Nephron (organoid): Measurements from ENCODE around the gene PEX11G.
"Not testable (repeated sequence)": the region's sequence is repeated elsewhere in the genome, so short reads cannot be mapped to it uniquely, and the experiment has no call there.

ENCODE experiments used
- H3K27ac Mint-ChIP-seq, 3 experiments: 2 replicates each; pipeline ENCODE4 v1.8.0; 2020; ENCODE audit warnings: mixed read lengths in 3 of 3, mild to moderate bottlenecking in 2 of 3, moderate library complexity in 1 of 3
- H3K27me3 Mint-ChIP-seq: 2 replicates; pipeline ENCODE4 v1.8.0; 2021; ENCODE audit warnings: low read depth, mild to moderate bottlenecking, moderate library complexity, mixed read lengths
- H3K36me3 Mint-ChIP-seq: 2 replicates; pipeline ENCODE4 v1.8.0; 2020; ENCODE audit warnings: low read depth, mixed read lengths
- H3K4me1 Mint-ChIP-seq: 2 replicates; pipeline ENCODE4 v1.8.0; 2020; ENCODE audit warnings: mixed read lengths
- H3K4me3 Mint-ChIP-seq, 3 experiments: 2 replicates each; pipeline ENCODE4 v1.8.0; 2020; ENCODE audit warnings: mild to moderate bottlenecking in 3 of 3, mixed read lengths in 3 of 3, moderate library complexity in 2 of 3
- H3K9me3 Mint-ChIP-seq: 2 replicates; pipeline ENCODE4 v1.8.0; 2020; ENCODE audit warnings: mixed read lengths
- TF ChIP-seq, protein P1 (sequence below), 3 experiments: fragments of 200-600 bp; sonication (generic); IDR thresholded peaks; one replicate each; pipeline ENCODE4 v1.5.0; 2021; ENCODE audit warnings: antibody characterized with exemption in 3 of 3; ENCODE audit not compliant: unreplicated experiment in 3 of 3

The PEX11G gene

DNA sequence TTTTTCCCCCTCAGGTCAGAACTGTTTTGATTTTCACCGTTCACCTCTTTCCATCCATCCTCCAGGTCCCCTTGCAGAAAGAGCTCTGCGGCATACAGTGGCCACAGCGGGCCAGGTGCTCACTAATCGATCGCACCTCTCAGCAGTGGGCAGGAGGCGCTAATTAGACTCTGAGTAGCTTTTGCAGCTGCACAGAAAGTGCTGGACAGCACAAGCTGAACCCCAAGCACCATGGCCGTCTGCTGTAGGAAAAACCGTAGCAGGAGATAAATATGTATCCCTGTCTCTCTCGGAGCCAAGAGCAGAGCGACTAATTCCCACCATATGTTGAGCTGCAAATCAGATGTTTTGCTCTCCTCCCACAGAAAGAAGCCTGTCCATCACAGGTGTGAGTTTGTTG lies 54.4 kb downstream of the PEX11G start:
- Mint-ChIP-seq H3K9me3 (no peaks in the 10 kb centered on the region), H3K27ac (peak overlapping the region in 1 of 3 experiments; percentile 30), H3K36me3 (peaks cover 5% of the 10 kb centered on the region), H3K4me3 (no peak overlapping the region), H3K27me3 (no peaks in the 10 kb centered on the region), H3K4me1 (no peaks in the 10 kb centered on the region)
- TF ChIP-seq, protein P1, sequence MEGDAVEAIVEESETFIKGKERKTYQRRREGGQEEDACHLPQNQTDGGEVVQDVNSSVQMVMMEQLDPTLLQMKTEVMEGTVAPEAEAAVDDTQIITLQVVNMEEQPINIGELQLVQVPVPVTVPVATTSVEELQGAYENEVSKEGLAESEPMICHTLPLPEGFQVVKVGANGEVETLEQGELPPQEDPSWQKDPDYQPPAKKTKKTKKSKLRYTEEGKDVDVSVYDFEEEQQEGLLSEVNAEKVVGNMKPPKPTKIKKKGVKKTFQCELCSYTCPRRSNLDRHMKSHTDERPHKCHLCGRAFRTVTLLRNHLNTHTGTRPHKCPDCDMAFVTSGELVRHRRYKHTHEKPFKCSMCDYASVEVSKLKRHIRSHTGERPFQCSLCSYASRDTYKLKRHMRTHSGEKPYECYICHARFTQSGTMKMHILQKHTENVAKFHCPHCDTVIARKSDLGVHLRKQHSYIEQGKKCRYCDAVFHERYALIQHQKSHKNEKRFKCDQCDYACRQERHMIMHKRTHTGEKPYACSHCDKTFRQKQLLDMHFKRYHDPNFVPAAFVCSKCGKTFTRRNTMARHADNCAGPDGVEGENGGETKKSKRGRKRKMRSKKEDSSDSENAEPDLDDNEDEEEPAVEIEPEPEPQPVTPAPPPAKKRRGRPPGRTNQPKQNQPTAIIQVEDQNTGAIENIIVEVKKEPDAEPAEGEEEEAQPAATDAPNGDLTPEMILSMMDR (IDR thresholded peaks at IDR 0.05; ENCODE audit: unreplicated experiment in 3 of 3), result no peak

DNA sequence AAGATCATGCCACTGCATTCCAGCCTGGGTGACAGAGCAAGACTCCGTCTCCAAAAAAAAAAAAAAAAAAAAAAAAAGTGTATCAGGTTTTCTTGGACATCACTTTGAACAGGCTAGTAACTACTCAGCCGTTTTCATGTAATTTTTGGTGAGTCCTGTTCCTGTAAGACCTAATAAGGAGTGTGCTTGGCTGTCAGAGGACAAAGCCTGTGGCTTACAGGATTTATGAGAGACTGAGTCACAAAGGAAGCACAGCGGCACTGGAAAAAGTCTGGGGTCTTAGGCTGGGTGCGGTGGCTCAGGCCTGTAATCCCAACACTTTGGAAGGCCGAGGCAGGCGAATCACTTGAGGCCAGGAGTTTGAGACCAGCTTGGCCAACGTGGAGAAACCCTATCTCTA lies 55.4 kb downstream of the PEX11G start:
- not testable (repeated sequence) for H3K27me3 Mint-ChIP-seq, H3K9me3 Mint-ChIP-seq, H3K36me3 Mint-ChIP-seq, H3K4me1 Mint-ChIP-seq, H3K27ac Mint-ChIP-seq, H3K4me3 Mint-ChIP-seq

- no peaks in the 10 kb centered on the region for H3K27me3 Mint-ChIP-seq
- H3K36me3 Mint-ChIP-seq, result peaks cover 4% of the 10 kb centered on the region
- TF ChIP-seq, protein P1 (IDR thresholded peaks at IDR 0.05; ENCODE audit: unreplicated experiment in 3 of 3), result no peak
- no peaks in the 10 kb centered on the region for H3K4me1 Mint-ChIP-seq
- no peak overlapping the region for H3K27ac Mint-ChIP-seq
- no peak overlapping the region for H3K4me3 Mint-ChIP-seq
- H3K9me3 Mint-ChIP-seq, result no peaks in the 10 kb centered on the region
Measured at GRCh38 chr19:7429638-7430282, 59.1 kb downstream of the PEX11G start.

GRCh38 chr19:7428651-7429113 lies 60.2 kb downstream of the PEX11G start:
- H3K4me3 Mint-ChIP-seq, result no peak overlapping the region
- H3K9me3 Mint-ChIP-seq, result no peaks in the 10 kb centered on the region
- TF ChIP-seq, protein P1 (IDR thresholded peaks at IDR 0.05; ENCODE audit: unreplicated experiment in 3 of 3), result no peak
- H3K27me3 Mint-ChIP-seq, result no peaks in the 10 kb centered on the region
- no peak overlapping the region for H3K27ac Mint-ChIP-seq
- peaks cover 5% of the 10 kb centered on the region for H3K36me3 Mint-ChIP-seq
- no peaks in the 10 kb centered on the region for H3K4me1 Mint-ChIP-seq

- no peak overlapping the region for H3K27ac Mint-ChIP-seq
- H3K4me3 Mint-ChIP-seq, result no peak overlapping the region
- H3K27me3 Mint-ChIP-seq, result no peaks in the 10 kb centered on the region
- no peaks in the 10 kb centered on the region for H3K4me1 Mint-ChIP-seq
- TF ChIP-seq, protein P1 (IDR thresholded peaks at IDR 0.05; ENCODE audit: unreplicated experiment in 3 of 3), result no peak
- H3K9me3 Mint-ChIP-seq, result no peaks in the 10 kb centered on the region
- peaks cover 8% of the 10 kb centered on the region for H3K36me3 Mint-ChIP-seq
Measured at GRCh38 chr19:7427944-7428343, 60.9 kb downstream of the PEX11G start.

GRCh38 chr19:7426986-7427385 lies 61.8 kb downstream of the PEX11G start:
- H3K36me3 Mint-ChIP-seq, result peaks cover 11% of the 10 kb centered on the region
- H3K27me3 Mint-ChIP-seq, result no peaks in the 10 kb centered on the region
- no peaks in the 10 kb centered on the region for H3K4me1 Mint-ChIP-seq
- H3K27ac Mint-ChIP-seq, result no peak overlapping the region
- H3K4me3 Mint-ChIP-seq, result no peak overlapping the region
- TF ChIP-seq, protein P1 (IDR thresholded peaks at IDR 0.05; ENCODE audit: unreplicated experiment in 3 of 3), result no peak
- no peaks in the 10 kb centered on the region for H3K9me3 Mint-ChIP-seq
